Stomach (tissue), 9 donors: ENCODE results near the gene ATP11A. TPM values are rescaled to one million over a fixed set of nuclear protein-coding genes. Genes with fewer than 3 reads are reported as not detected.

Experiments
- DNase-seq, 2 donors: peaks; one replicate each; pipeline versions ENCODE4 v3.0.0 to v3.0.0-alpha.2; 2013 to 2019
- H3K27ac ChIP-seq, 5 donors: fragments of 200-600 bp in 4 of 5; sonication (generic) in 4 of 5; one replicate each; pipeline ENCODE4 v1.5.1; 2013 to 2019; ENCODE audit warnings: mild to moderate bottlenecking in 1 of 5, moderate library complexity in 1 of 5
- H3K27me3 ChIP-seq, 3 donors: fragments of 200-600 bp; sonication (generic); one replicate each; pipeline ENCODE4 v1.5.1; 2017 to 2019; ENCODE audit warnings: mixed run types in 1 of 3
- H3K36me3 ChIP-seq, 4 donors: fragments of 200-600 bp; sonication (generic); 1 replicate in 3 of 4; 2 replicates in 1 of 4; pipeline ENCODE4 v1.5.1; 2016 to 2019
- H3K4me1 ChIP-seq, 4 donors: fragments of 200-600 bp; sonication (generic); one replicate each; pipeline ENCODE4 v1.5.1; 2016 to 2019
- H3K4me3 ChIP-seq, 4 donors: fragments of 200-600 bp; sonication (generic) in 3 of 4; one replicate each; pipeline ENCODE4 v1.5.1; 2016 to 2019; ENCODE audit warnings: mild to moderate bottlenecking in 1 of 4
- H3K9me3 ChIP-seq, 4 donors: fragments of 200-600 bp; sonication (generic); one replicate each; pipeline ENCODE4 v1.5.1; 2016 to 2019
- CTCF ChIP-seq, 7 experiments: fragments of 450-650 bp in 4 of 7; fragments of 200-600 bp in 3 of 7; sonication (generic) in 3 of 7; IDR thresholded peaks; one replicate each; pipeline ENCODE4 v1.5.1; 2016 to 2019; ENCODE audit warnings: antibody characterized with exemption in 7 of 7, control low read depth in 2 of 7, mild to moderate bottlenecking in 1 of 7
- EP300 ChIP-seq: sonication (generic); formaldehyde crosslinking; IDR thresholded peaks from one replicate; pipeline ENCODE4 v1.6.1; 2017; ENCODE audit warnings: antibody characterized with exemption
- POLR2A ChIP-seq, 4 donors: fragments of 450-650 bp; IDR thresholded peaks; one replicate each; pipeline ENCODE4 v1.6.1; 2016; ENCODE audit warnings: antibody characterized with exemption in 4 of 4, control low read depth in 2 of 4, mild to moderate bottlenecking in 1 of 4, moderate library complexity in 1 of 4
- POLR2AphosphoS5 ChIP-seq, 3 donors: sonication (generic); formaldehyde crosslinking; IDR thresholded peaks; one replicate each; pipeline ENCODE4 v1.6.1; 2016; ENCODE audit warnings: antibody characterized with exemption in 3 of 3
- WGBS, 5 donors: extraction: QIAGEN DNeasy Blood & Tissue Kit in 3 of 5; methylation state at CpG; one replicate each; pipeline versions ENCODE4 v1.1.5 to v1.1.7; 2013 to 2018; 5-methylcytosine and 5-hydroxymethylcytosine counted together
- intact Hi-C: fragments of 100-400 bp; cut with DNase I; formaldehyde crosslinking; loops from one replicate; pipeline ENCODE4 v1.15.1; 2023; ENCODE audit warnings: low total_unique reads
- polyA plus RNA-seq, 3 donors: library from polyadenylated mRNA; stranded (reverse); fragments of 200-250 nt; gene quantifications; one replicate each; pipeline ENCODE4 v1.2.3, GENCODE V29; 2013
- total RNA-seq, 5 donors: library from RNA; depleted of rRNA; stranded (reverse); fragments of >200 nt; gene quantifications; one replicate each; pipeline versions ENCODE4 v1.1.0 to v1.2.3, GENCODE V29; 2014 to 2016
- donor health status: healthy with polysubstance abuse.
- donor health status: Bipolar disorder and iron deficiency.
- donor health status: healthy.

The ATP11A gene
- total and polyA plus RNA-seq, 8 donors = 1.1 to 70.9 (median 12.3) TPM

- no peaks in the 10 kb centered on the region for H3K27me3 ChIP-seq
- H3K27ac ChIP-seq = no peak overlapping the region
- H3K4me3 ChIP-seq = no peak overlapping the region
- H3K9me3 ChIP-seq = no peaks in the 10 kb centered on the region
- intact Hi-C loops = no loop called here
- DNase-seq = peak in 1 of 2 donors; percentile 21
- WGBS, 5 donors = 66 to 89% (median 80%) methylated on average over 13 of the region's 13 CpGs
- H3K36me3 ChIP-seq = peaks cover 12 to 94% (median 80%) of the 10 kb centered on the region in 4 donors
- TF ChIP-seq POLR2AphosphoS5 (IDR thresholded peaks at IDR 0.05) = no peak
- TF ChIP-seq EP300 = no peak
- TF ChIP-seq POLR2A (IDR thresholded peaks at IDR 0.05) = no peak
- H3K4me1 ChIP-seq = no peaks in the 10 kb centered on the region
Measured at GRCh38 chr13:112819111-112819510, 129.3 kb downstream of the ATP11A start.

GRCh38 chr13:112819816-112820215, 130.0 kb downstream of the ATP11A start:
- no peak overlapping the region for H3K4me3 ChIP-seq
- no peak overlapping the region for H3K27ac ChIP-seq
- TF ChIP-seq POLR2AphosphoS5 (IDR thresholded peaks at IDR 0.05) (no peak), EP300 (no peak), CTCF (IDR thresholded peaks at IDR 0.05) (no peak), POLR2A (IDR thresholded peaks at IDR 0.05) (no peak)
- no peaks in the 10 kb centered on the region for H3K4me1 ChIP-seq
- no peaks in the 10 kb centered on the region for H3K9me3 ChIP-seq
- peak in 1 of 2 donors; percentile 24 for DNase-seq
- 93 to 97% (median 95%) methylated on average over 29 of the region's 29 CpGs for WGBS, 5 donors
- intact Hi-C loops = no loop called here
- H3K36me3 ChIP-seq = peaks cover 12 to 96% (median 86%) of the 10 kb centered on the region in 4 donors
- no peaks in the 10 kb centered on the region for H3K27me3 ChIP-seq

- peak in 1 of 2 donors; percentile 21 for DNase-seq
- H3K9me3 ChIP-seq = no peaks in the 10 kb centered on the region
- no peaks in the 10 kb centered on the region for H3K4me1 ChIP-seq
- 94 to 99% (median 96%) methylated on average over 5 to 11 of the region's 11 CpGs for WGBS, 5 donors
- H3K4me3 ChIP-seq = no peak overlapping the region
- no peak overlapping the region for H3K27ac ChIP-seq
- no peak for TF ChIP-seq CTCF (IDR thresholded peaks at IDR 0.05)
- TF ChIP-seq POLR2AphosphoS5 (IDR thresholded peaks at IDR 0.05) = no peak
- no peak for TF ChIP-seq EP300
- no peak for TF ChIP-seq POLR2A (IDR thresholded peaks at IDR 0.05)
- H3K36me3 ChIP-seq = peaks cover 12 to 96% (median 86%) of the 10 kb centered on the region in 4 donors
- intact Hi-C loops = no loop called here
- H3K27me3 ChIP-seq = no peaks in the 10 kb centered on the region
Measured at GRCh38 chr13:112820318-112820717, 130.5 kb downstream of the ATP11A start.

- Histone ChIP-seq H3K9me3 (no peaks in the 10 kb centered on the region), H3K27ac (no peak overlapping the region), H3K4me3 (no peak overlapping the region), H3K27me3 (no peaks in the 10 kb centered on the region), H3K4me1 (no peaks in the 10 kb centered on the region), H3K36me3 (peaks cover 20 to 96% (median 86%) of the 10 kb centered on the region in 4 donors)
- intact Hi-C loops = no loop called here
- DNase-seq = peak in 1 of 2 donors; percentile 8
- TF ChIP-seq POLR2AphosphoS5 (IDR thresholded peaks at IDR 0.05) (no peak), POLR2A (IDR thresholded peaks at IDR 0.05) (no peak), CTCF (IDR thresholded peaks at IDR 0.05) (no peak), EP300 (no peak)
- WGBS, 5 donors = 85 to 90% (median 86%) methylated on average over 19 of the region's 19 CpGs
Measured at GRCh38 chr13:112821340-112822055, 131.7 kb downstream of the ATP11A start.

- Histone ChIP-seq H3K4me3 (no peak overlapping the region), H3K27me3 (no peaks in the 10 kb centered on the region), H3K36me3 (peaks cover 29 to 96% (median 87%) of the 10 kb centered on the region in 4 donors), H3K4me1 (no peaks in the 10 kb centered on the region), H3K27ac (no peak overlapping the region), H3K9me3 (no peaks in the 10 kb centered on the region)
- peak in 1 of 2 donors; percentile 4 for DNase-seq
- WGBS, 5 donors = 71 to 90% (median 80%) methylated on average over 11 of the region's 11 CpGs
- TF ChIP-seq EP300 (no peak), CTCF (IDR thresholded peaks at IDR 0.05) (no peak), POLR2A (IDR thresholded peaks at IDR 0.05) (no peak), POLR2AphosphoS5 (IDR thresholded peaks at IDR 0.05) (no peak)
- intact Hi-C loops = no loop called here
Measured at GRCh38 chr13:112822851-112823250, 133.0 kb downstream of the ATP11A start.
